Heart left ventricle (tissue), 16 donors: ENCODE data around the gene ATP6V1G2. TPM values are rescaled to one million over a fixed set of nuclear protein-coding genes. Genes with fewer than 3 reads are reported as not detected.
A peak's percentile ranks its signal among the peaks of the same experiment; 100 is the strongest.

Experiments used
- ATAC-seq, 4 donors: fragments of 200-7000 bp; cut with Tn5 transposase; one replicate each; pipeline ENCODE4 v1.9.1; 2020 to 2022; ENCODE audit warnings: moderate library complexity in 4 of 4, mild to moderate bottlenecking in 3 of 4, moderate number of reproducible peaks in 1 of 4
- DNase-seq, 5 donors: peaks; one replicate each; pipeline ENCODE4 v3.0.0-alpha.2; 2020
- H3K27ac ChIP-seq, 12 donors: fragments of 200-600 bp; sonication (generic) in 4 of 12; one replicate each; pipeline versions ENCODE4 v1.5.0 to v1.8.0; 2016 to 2022; ENCODE audit warnings: mild to moderate bottlenecking in 2 of 12
- H3K27me3 ChIP-seq, 9 donors: fragments of 200-600 bp; sonication (generic) in 2 of 9; one replicate each; pipeline versions ENCODE4 v1.5.1 to v1.8.0; 2016 to 2022; ENCODE audit warnings: mild to moderate bottlenecking in 3 of 9
- H3K36me3 ChIP-seq, 9 donors: fragments of 200-600 bp; sonication (generic) in 2 of 9; one replicate each; pipeline versions ENCODE4 v1.5.0 to v1.8.0; 2018 to 2022; ENCODE audit warnings: mild to moderate bottlenecking in 2 of 9
- H3K4me1 ChIP-seq, 12 donors: fragments of 200-600 bp; sonication (generic) in 4 of 12; one replicate each; pipeline versions ENCODE4 v1.5.0 to v1.8.0; 2016 to 2022; ENCODE audit warnings: mild to moderate bottlenecking in 3 of 12
- H3K4me3 ChIP-seq, 12 donors: fragments of 200-600 bp; sonication (generic) in 4 of 12; one replicate each; pipeline versions ENCODE4 v1.5.0 to v1.8.0; 2017 to 2022; ENCODE audit warnings: mild to moderate bottlenecking in 9 of 12, moderate library complexity in 4 of 12
- H3K9me3 ChIP-seq, 12 donors: fragments of 200-600 bp; sonication (generic) in 4 of 12; one replicate each; pipeline versions ENCODE4 v1.5.0 to v1.8.0; 2016 to 2022; ENCODE audit warnings: mild to moderate bottlenecking in 1 of 12
- CTCF ChIP-seq, 12 donors: fragments of 200-600 bp; sonication (generic) in 4 of 12; IDR thresholded peaks; one replicate each; pipeline versions ENCODE4 v1.5.0 to v1.8.0; 2018 to 2022; ENCODE audit warnings: antibody characterized with exemption in 12 of 12, mild to moderate bottlenecking in 5 of 12
- POLR2A ChIP-seq, 2 donors: fragments of 450-650 bp; IDR thresholded peaks; one replicate each; pipeline ENCODE4 v1.6.1; 2017; ENCODE audit warnings: antibody characterized with exemption in 2 of 2, mild to moderate bottlenecking in 2 of 2, moderate library complexity in 2 of 2
- WGBS, 4 donors: extraction: QIAGEN DNeasy Blood & Tissue Kit in 2 of 4; methylation state at CpG; one replicate each; pipeline versions ENCODE4 v1.1.5 to v1.1.7; 2013 to 2018; 5-methylcytosine and 5-hydroxymethylcytosine counted together
- intact Hi-C, 10 donors: fragments of 100-400 bp; cut with DNase I; formaldehyde crosslinking; loops; one replicate each; pipeline versions ENCODE4 v1.11.1 to v1.14.2; 2022
- polyA plus RNA-seq, 2 donors: library from polyadenylated mRNA; stranded (reverse); fragments of 200-250 nt; gene quantifications; one replicate each; pipeline ENCODE4 v1.2.3, GENCODE V29; 2013
- total RNA-seq, 9 donors: library from RNA; depleted of rRNA in 2 of 9; stranded (reverse); fragments of >200 nt in 2 of 9; fragmentation: NEBNext Ultra II Directional in 3 of 9; extraction: Animal tissue kit (Norgen Biotek cat#: 25700) in 3 of 9; gene quantifications; one replicate each; pipeline versions ENCODE4 v1.1.0 to v1.2.4, GENCODE V29; 2016 to 2023
- donor health status: ischemic (EF 13 %, LVEDD 7.1; RV severe dilation, severe dysfunction).
- donor health status: healthy with polysubstance abuse.
- donor health status: DM: no; HTN: yes; CAD: no.
- donor health status: DM: no; HTN: no; CAD: no.
- donor health status: ischemic (EF 25% LVEDD 6.9; RV normal size, moderate dysfunction).
- donor health status: ischemic (EF 25% LVEDD 5.7; RV mildly dilated, moderate dysfunction).
- donor health status: healthy.
- donor health status: DM: yes; HTN: yes; CAD: no.
- donor health status: ischemic (EF 35%, LVEDD 5.7; RV mildly dilated, moderate dysfunction).
- donor health status: nonischemic (EF 11% LVEDD 7.7; RV severe dilation, severe dysfunction).
- donor health status: DM: yes; HTN: yes; CAD: no.
- donor health status: PGD.
- donor health status: ischemic (EF 29% LVEDD 5.4; RV normal size, mild dysfunction).
- donor health status: nonischemic (EF 23%, LVEDD 6.1; RV moderate dilation, normal function).

The ATP6V1G2 gene
- total and polyA plus RNA-seq, 11 donors, result 1.1 to 3.5 (median 1.4) TPM

DNA sequence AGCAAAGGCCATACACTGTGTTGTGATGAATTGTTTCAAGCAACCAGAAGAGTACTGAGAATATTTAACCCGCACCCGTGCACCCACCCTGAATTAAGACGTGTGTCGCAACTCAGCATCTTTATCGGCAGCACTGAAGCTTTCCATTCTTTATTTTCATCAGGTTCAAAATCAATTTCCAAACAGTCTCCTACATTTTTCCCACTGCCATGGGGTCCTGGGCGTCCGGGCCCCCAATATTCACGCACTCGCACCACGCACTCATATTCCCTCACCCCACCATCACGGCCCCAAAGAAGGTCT is 34.0 kb upstream of the ATP6V1G2 start:
- TF ChIP-seq POLR2A (IDR thresholded peaks at IDR 0.05) (no peak), CTCF (IDR thresholded peaks at IDR 0.05) (no peak)
- peak overlapping the region; percentile 67 to 98 (median 84) for H3K4me3 ChIP-seq
- WGBS, 4 donors, result 40 to 45% (median 41%) methylated on average over 11 of the region's 11 CpGs
- no peaks in the 10 kb centered on the region for H3K9me3 ChIP-seq
- intact Hi-C loops, result loop anchor here (1.0 to 5.0 kb wide), 5 partner anchors 18 to 34 kb away; partner anchors contain the start of genes ATP6V1G2 (in 9 of the 10) and NFKBIL1 (in 9 of the 10)
- peaks cover 0 to 10% (median 0%) of the 10 kb centered on the region in 9 donors for H3K36me3 ChIP-seq
- peak overlapping the region in 11 of 12 donors; percentile 84 to 95 (median 85) for H3K27ac ChIP-seq
- peaks cover 0 to 78% (median 15%) of the 10 kb centered on the region in 12 donors for H3K4me1 ChIP-seq
- no peak for ATAC-seq
- DNase-seq, result no peak
- H3K27me3 ChIP-seq, result no peaks in the 10 kb centered on the region

GRCh38 chr6:31579546-31580437 is 33.4 kb upstream of the ATP6V1G2 start:
- TF ChIP-seq CTCF (IDR thresholded peaks at IDR 0.05), result no peak
- TF ChIP-seq POLR2A (IDR thresholded peaks at IDR 0.05), result no peak
- no peak for ATAC-seq
- Histone ChIP-seq H3K4me3 (peak overlapping the region in 3 of 12 donors; percentile 76 to 96 (median 85)), H3K9me3 (no peaks in the 10 kb centered on the region), H3K27me3 (no peaks in the 10 kb centered on the region), H3K27ac (peak overlapping the region in 1 of 12 donors; percentile 92), H3K4me1 (peaks cover 0 to 78% (median 16%) of the 10 kb centered on the region in 12 donors), H3K36me3 (peaks cover 0 to 10% (median 0%) of the 10 kb centered on the region in 9 donors)
- 89 to 96% (median 93%) methylated on average over 8 of the region's 8 CpGs for WGBS, 4 donors
- no peak for DNase-seq
- intact Hi-C loops, result loop anchor here (1.0 to 5.0 kb wide), 5 partner anchors 19 to 33 kb away; partner anchors contain the start of genes ATP6V1G2 (in 9 of the 10) and NFKBIL1 (in 9 of the 10)

DNA sequence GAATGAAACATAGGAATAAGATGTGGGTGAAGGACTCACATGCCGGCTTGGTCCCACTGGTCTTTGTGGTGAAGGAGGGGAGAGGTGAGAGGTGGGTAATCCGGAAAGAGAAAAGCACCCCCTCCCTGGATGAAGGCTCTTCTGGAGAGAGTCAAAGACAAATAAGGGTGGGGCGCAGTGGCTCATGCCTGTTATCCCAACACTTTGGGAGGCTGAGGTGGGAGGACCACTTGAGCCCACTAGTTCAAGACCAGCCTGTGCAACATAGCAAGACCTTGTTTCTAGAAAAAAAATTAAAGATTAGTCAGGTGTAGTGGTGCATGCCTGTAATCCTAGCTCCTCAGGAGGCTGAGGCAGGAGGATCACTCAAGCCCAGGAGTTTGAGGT is 32.7 kb upstream of the ATP6V1G2 start:
- Histone ChIP-seq H3K27me3 (no peaks in the 10 kb centered on the region), H3K9me3 (no peaks in the 10 kb centered on the region), H3K4me3 (no peak overlapping the region), H3K36me3 (peaks cover 0 to 10% (median 0%) of the 10 kb centered on the region in 9 donors), H3K4me1 (peaks cover 0 to 78% (median 16%) of the 10 kb centered on the region in 12 donors), H3K27ac (peak overlapping the region in 1 of 12 donors; percentile 92)
- ATAC-seq, result no peak
- DNase-seq, result no peak
- intact Hi-C loops, result no loop called here
- WGBS, 4 donors, result 89 to 96% (median 93%) methylated on average over 3 of the region's 3 CpGs
- no peak for TF ChIP-seq POLR2A (IDR thresholded peaks at IDR 0.05)
- TF ChIP-seq CTCF (IDR thresholded peaks at IDR 0.05), result no peak
